Testis (tissue), 3 donors: ENCODE measurements around the gene NKAIN2. TPM values are rescaled to one million over a fixed set of nuclear protein-coding genes. Genes with fewer than 3 reads are reported as not detected.

Source experiments
- DNase-seq: peaks from one replicate; pipeline ENCODE4 v3.0.0-alpha.2; 2019
- H3K27ac ChIP-seq, 2 donors: fragments of 200-600 bp; sonication (generic); one replicate each; pipeline ENCODE4 v1.5.1; 2019
- H3K27me3 ChIP-seq: fragments of 200-600 bp; sonication (generic); one replicate; pipeline ENCODE4 v1.5.1; 2019
- H3K36me3 ChIP-seq: fragments of 200-600 bp; sonication (generic); one replicate; pipeline ENCODE4 v1.5.1; 2017; ENCODE audit warnings: low read depth; ENCODE audit errors: missing control alignments
- H3K4me1 ChIP-seq: fragments of 200-600 bp; sonication (generic); one replicate; pipeline ENCODE4 v1.5.1; 2019
- H3K4me3 ChIP-seq, 2 donors: fragments of 200-600 bp; sonication (generic); one replicate each; pipeline ENCODE4 v1.5.1; 2017 to 2019
- H3K9me3 ChIP-seq: fragments of 200-600 bp; sonication (generic); one replicate; pipeline ENCODE4 v1.5.1; 2017
- POLR2A ChIP-seq: fragments of 450-650 bp; IDR thresholded peaks from one replicate; pipeline ENCODE4 v1.6.1; 2017; ENCODE audit warnings: antibody characterized with exemption, mild to moderate bottlenecking, moderate library complexity
- WGBS, 2 donors: methylation state at CpG; one replicate each; pipeline ENCODE4 v1.1.5; 2018; 5-methylcytosine and 5-hydroxymethylcytosine counted together
- intact Hi-C: fragments of 100-400 bp; cut with DNase I; formaldehyde crosslinking; loops from one replicate; pipeline ENCODE4 v1.15.1; 2023; ENCODE audit warnings: low total_unique reads
- polyA plus RNA-seq: library from polyadenylated mRNA; stranded (reverse); fragments of 350-450 nt; fragmentation: Illumina TruSeq; extraction: RNeasy Lipid Tissue Mini Kit (QIAGEN cat#74804); gene quantifications from one replicate; pipeline ENCODE4 v1.2.3, GENCODE V29; 2014; ENCODE audit warnings: low read depth, low replicate concordance; ENCODE audit not compliant: insufficient read depth
- total RNA-seq, 2 donors: library from RNA; depleted of rRNA; stranded (reverse); fragments of >200 nt; gene quantifications; one replicate each; pipeline ENCODE4 v1.2.3, GENCODE V29; 2016
- TF ChIP-seq, protein P1 (sequence below), 3 experiments: fragments of 450-650 bp in 2 of 3; fragments of 200-600 bp in 1 of 3; sonication (generic) in 1 of 3; IDR thresholded peaks; one replicate each; pipeline ENCODE4 v1.5.1; 2016 to 2019; ENCODE audit warnings: antibody characterized with exemption in 3 of 3, mild to moderate bottlenecking in 2 of 3, moderate library complexity in 1 of 3

Gene NKAIN2
- total and polyA plus RNA-seq, 3 donors from 2014 or later, result 0.56 to 1.1 (median 0.71) TPM

DNA sequence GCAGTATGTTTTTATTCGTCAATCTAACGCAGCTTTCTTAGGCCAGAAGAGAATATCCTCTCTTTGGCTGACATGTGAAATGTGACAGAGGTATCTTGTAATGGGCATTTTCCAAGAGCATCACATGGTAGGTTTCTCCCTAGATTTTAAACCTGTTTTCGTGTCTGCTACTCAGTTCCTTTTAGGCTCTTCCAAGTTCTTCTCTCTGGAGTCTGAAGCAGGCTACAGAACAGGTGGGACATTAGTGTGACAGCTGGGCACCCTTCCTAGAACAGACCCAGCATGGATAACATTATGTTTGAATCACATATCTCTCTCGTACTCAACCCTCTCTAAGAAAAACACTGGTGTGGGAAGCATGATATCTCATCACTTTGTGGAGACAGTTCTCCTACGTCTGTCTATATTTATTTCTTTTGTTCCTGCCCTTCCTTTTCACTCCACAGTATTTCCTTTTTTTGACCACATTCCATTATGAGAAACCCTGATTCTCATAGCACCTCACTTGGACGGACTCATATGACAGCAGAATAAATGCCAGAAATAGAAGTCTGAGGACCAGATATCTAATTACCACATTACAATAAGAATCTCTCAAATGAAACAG lies 263.4 kb downstream of the NKAIN2 start:
- H3K27ac ChIP-seq, result no peak overlapping the region
- 73 to 81% methylated on average over 6 of the region's 6 CpGs for WGBS, 2 donors
- H3K27me3 ChIP-seq, result no peaks in the 10 kb centered on the region
- no peak for TF ChIP-seq POLR2A
- TF ChIP-seq, protein P1, sequence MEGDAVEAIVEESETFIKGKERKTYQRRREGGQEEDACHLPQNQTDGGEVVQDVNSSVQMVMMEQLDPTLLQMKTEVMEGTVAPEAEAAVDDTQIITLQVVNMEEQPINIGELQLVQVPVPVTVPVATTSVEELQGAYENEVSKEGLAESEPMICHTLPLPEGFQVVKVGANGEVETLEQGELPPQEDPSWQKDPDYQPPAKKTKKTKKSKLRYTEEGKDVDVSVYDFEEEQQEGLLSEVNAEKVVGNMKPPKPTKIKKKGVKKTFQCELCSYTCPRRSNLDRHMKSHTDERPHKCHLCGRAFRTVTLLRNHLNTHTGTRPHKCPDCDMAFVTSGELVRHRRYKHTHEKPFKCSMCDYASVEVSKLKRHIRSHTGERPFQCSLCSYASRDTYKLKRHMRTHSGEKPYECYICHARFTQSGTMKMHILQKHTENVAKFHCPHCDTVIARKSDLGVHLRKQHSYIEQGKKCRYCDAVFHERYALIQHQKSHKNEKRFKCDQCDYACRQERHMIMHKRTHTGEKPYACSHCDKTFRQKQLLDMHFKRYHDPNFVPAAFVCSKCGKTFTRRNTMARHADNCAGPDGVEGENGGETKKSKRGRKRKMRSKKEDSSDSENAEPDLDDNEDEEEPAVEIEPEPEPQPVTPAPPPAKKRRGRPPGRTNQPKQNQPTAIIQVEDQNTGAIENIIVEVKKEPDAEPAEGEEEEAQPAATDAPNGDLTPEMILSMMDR (IDR thresholded peaks at IDR 0.05), result no peak
- no peak overlapping the region for H3K4me3 ChIP-seq
- intact Hi-C loops, result no loop called here
- H3K9me3 ChIP-seq, result no peaks in the 10 kb centered on the region
- no peak for DNase-seq
- no peaks in the 10 kb centered on the region for H3K36me3 ChIP-seq
- H3K4me1 ChIP-seq, result no peaks in the 10 kb centered on the region

DNA sequence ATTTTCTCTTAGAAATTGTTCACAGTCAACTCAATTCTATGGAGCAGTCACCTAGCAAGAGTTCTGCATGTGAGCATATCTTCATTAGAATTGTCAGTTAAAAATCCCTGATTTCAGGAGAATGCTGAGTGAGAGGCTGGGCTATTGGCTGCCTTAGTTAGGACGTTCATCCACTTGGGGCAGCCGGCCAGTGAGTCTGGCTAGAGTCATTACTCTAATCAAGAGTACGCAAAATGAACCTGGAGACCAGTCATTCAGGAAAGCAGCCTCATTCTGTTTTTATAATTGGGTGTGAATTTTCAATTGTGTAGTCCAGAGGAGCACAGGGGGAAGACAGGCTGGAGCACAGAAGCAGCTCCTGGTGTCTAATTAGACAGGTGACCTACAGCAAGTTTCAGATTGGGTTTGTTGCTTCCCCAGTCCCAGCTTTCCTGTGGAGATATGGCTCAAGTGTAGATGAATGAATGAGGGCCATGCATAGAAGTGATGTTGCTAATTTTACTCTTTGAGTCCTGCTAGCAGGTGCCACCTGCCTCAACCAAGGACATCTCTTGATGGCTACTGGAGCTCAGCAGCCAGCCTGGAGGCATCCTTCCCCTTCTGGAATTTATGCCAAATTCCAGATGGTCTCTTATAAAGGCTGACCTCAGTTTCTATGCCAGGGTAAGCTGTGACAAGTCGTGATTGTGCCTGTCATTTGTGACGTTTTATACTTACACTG lies 265.7 kb downstream of the NKAIN2 start:
- TF ChIP-seq, protein P1 (IDR thresholded peaks at IDR 0.05), result no peak
- no peak for TF ChIP-seq POLR2A
- intact Hi-C loops, result no loop called here
- no peaks in the 10 kb centered on the region for H3K27me3 ChIP-seq
- no peaks in the 10 kb centered on the region for H3K36me3 ChIP-seq
- 83 to 87% methylated on average over 5 of the region's 5 CpGs for WGBS, 2 donors
- H3K9me3 ChIP-seq, result no peaks in the 10 kb centered on the region
- H3K4me1 ChIP-seq, result no peaks in the 10 kb centered on the region
- no peak overlapping the region for H3K27ac ChIP-seq
- no peak overlapping the region for H3K4me3 ChIP-seq
- DNase-seq, result no peak

DNA sequence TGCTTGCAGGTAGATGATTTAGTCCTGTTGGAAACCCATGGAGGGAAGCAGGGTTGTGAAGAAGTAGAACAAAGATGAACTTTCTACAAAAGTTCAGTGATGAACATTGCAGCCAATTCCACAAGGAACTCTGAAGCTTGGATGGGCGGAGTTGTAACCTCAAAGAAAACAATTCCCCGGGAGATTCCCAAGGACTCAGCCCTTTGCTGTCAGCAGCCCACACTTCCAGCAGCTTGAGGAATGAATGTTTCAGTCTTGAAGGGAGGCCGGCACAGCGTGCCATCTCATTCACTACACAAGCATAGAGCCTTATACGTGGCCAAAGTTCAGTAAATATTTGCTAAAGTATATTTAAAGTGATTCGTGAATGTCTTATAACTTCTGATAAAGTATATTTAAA lies 269.4 kb downstream of the NKAIN2 start:
- no peak overlapping the region for H3K4me3 ChIP-seq
- peak; percentile 13 for DNase-seq
- TF ChIP-seq, protein P1 (IDR thresholded peaks at IDR 0.05), result no peak
- no peak for TF ChIP-seq POLR2A
- WGBS, 2 donors, result 36 to 45% methylated on average over 6 of the region's 6 CpGs
- H3K27ac ChIP-seq, result no peak overlapping the region
- intact Hi-C loops, result no loop called here
- H3K27me3 ChIP-seq, result no peaks in the 10 kb centered on the region
- no peaks in the 10 kb centered on the region for H3K9me3 ChIP-seq
- H3K36me3 ChIP-seq, result no peaks in the 10 kb centered on the region
- no peaks in the 10 kb centered on the region for H3K4me1 ChIP-seq

DNA sequence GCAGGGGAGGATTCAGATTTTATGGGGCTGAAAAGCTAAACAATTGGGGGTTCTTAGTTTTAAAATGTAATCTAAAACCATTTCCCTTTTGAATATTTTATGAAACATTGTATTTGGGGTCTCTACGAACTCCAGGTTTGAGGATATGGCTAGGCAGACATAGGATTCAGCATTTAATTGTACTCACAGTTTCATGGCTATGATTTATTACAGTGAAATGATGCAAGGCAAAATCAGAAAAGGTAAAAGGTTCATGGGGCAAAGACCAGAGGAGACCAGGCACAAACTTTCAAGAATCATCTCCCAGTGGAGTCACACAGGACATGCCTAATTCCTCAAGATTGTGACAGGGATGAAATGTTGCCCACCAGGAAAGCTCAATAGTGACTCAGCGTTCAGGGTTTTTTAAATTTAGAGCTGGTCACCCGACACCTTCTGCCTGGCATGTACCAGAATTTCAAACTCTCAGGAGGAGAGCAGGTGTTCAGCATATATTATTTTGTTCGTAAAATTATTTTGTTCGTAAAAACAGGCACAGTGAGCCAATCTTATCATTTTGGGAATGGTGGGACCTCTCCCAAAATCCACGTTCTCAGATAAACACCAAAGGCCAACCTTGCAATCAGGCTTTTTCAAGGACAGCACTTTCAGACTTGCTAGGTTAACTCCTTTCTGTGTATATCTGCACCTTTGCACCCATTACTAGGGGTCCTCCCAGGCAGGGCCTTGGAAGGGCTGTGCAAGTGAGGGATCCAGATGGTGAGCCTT lies 270.3 kb downstream of the NKAIN2 start:
- TF ChIP-seq, protein P1 (IDR thresholded peaks at IDR 0.05), result no peak
- no peak for TF ChIP-seq POLR2A
- DNase-seq, result no peak
- Histone ChIP-seq H3K27me3 (no peaks in the 10 kb centered on the region), H3K36me3 (no peaks in the 10 kb centered on the region), H3K4me1 (no peaks in the 10 kb centered on the region), H3K4me3 (no peak overlapping the region), H3K9me3 (no peaks in the 10 kb centered on the region), H3K27ac (no peak overlapping the region)
- 63 to 75% methylated on average over 6 of the region's 6 CpGs for WGBS, 2 donors
- intact Hi-C loops, result no loop called here
